Spleen (tissue), 7 donors: ENCODE results near the gene FOXK2.

Source experiments
- POLR2A ChIP-seq, 3 donors: fragments of 450-650 bp; IDR thresholded peaks; one replicate each; pipeline ENCODE4 v1.5.1; 2017; ENCODE audit warnings: antibody characterized with exemption in 3 of 3, mild to moderate bottlenecking in 1 of 3
- POLR2AphosphoS5 ChIP-seq, 3 donors: sonication (generic); formaldehyde crosslinking; IDR thresholded peaks; one replicate each; pipeline ENCODE4 v1.5.1; 2017; ENCODE audit warnings: antibody characterized with exemption in 3 of 3
- TF ChIP-seq, protein P1 (sequence below), 11 experiments: fragments of 200-600 bp in 7 of 11; fragments of 450-650 bp in 4 of 11; sonication (generic) in 4 of 11; IDR thresholded peaks in 8 of 11; conservative IDR thresholded peaks in 3 of 11; 1 replicate in 7 of 11; 2 replicates in 4 of 11; pipeline versions ENCODE4 v1.4.0 to v1.8.0; 2016 to 2021; ENCODE audit warnings: antibody characterized with exemption in 11 of 11, inconsistent platforms in 4 of 11, mild to moderate bottlenecking in 1 of 11
- donor health status: DM: no; HTN: no; CAD: no; lungs with moderate emphysema.
- donor health status: DM: no; HTN: no; CAD: no.
- donor health status: DM: no; HTN: no; CAD: no.

DNA sequence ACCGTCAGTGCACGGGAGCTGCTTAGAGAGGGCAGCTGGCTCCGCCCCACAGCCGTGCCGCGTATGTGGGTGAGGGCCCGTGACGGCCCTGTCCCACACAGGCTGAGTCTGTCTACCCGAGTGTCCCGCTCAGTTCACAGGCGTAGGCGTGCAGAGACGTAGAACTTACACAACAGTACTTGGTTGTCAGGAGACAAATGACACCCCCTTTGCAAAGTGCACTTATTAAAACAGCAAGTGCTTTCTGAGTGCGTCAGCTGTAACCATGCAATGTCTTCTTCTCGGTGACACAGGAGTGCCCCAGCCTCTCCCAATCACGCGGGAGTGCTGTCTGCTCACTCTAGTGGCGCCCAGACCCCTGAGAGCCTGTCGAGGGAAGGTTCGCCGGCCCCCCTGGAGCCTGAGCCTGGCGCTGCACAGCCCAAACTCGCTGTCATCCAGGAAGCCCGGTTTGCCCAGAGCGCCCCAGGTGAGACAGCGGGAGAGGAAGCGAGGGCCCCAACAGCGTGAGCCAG is 64.2 kb downstream of the FOXK2 start:
- TF ChIP-seq, protein P1, sequence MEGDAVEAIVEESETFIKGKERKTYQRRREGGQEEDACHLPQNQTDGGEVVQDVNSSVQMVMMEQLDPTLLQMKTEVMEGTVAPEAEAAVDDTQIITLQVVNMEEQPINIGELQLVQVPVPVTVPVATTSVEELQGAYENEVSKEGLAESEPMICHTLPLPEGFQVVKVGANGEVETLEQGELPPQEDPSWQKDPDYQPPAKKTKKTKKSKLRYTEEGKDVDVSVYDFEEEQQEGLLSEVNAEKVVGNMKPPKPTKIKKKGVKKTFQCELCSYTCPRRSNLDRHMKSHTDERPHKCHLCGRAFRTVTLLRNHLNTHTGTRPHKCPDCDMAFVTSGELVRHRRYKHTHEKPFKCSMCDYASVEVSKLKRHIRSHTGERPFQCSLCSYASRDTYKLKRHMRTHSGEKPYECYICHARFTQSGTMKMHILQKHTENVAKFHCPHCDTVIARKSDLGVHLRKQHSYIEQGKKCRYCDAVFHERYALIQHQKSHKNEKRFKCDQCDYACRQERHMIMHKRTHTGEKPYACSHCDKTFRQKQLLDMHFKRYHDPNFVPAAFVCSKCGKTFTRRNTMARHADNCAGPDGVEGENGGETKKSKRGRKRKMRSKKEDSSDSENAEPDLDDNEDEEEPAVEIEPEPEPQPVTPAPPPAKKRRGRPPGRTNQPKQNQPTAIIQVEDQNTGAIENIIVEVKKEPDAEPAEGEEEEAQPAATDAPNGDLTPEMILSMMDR (IDR thresholded peaks at IDR 0.05 in 8 of 11, conservative IDR thresholded peaks at IDR 0.05 in 3 of 11) = no peak
- TF ChIP-seq POLR2A (IDR thresholded peaks at IDR 0.05) (no peak), POLR2AphosphoS5 (IDR thresholded peaks at IDR 0.05) (no peak)
